B cell (primary cell): Measurements from ENCODE around the gene HDAC5. TPM values are rescaled to one million over a fixed set of nuclear protein-coding genes. Genes with fewer than 3 reads are reported as not detected.

Source experiments
- ATAC-seq: fragments of 200-7000 bp; cut with Tn5 transposase; one replicate; pipeline ENCODE4 v1.10.0; 2021; ENCODE audit warnings: low read depth, mild to moderate bottlenecking, moderate number of reproducible peaks, moderate library complexity
- CTCF ChIA-PET: fragments of 350-600 bp; sonication (Branson Sonifier 250); formaldehyde crosslinking; loops from one replicate; lab custom pipeline; 2021; ENCODE audit warnings: antibody characterized with exemption, inconsistent platforms; lab: Charles Lee
- POLR2A ChIA-PET: fragments of 350-600 bp; sonication (Branson Sonifier 250); formaldehyde crosslinking; loops from one replicate; lab custom pipeline; 2021; ENCODE audit warnings: antibody characterized with exemption; lab: Charles Lee
- DNase-seq: peaks from one replicate; pipeline ENCODE4 v3.0.0; 2013
- H2AFZ ChIP-seq: 2 replicates; pipeline ENCODE4 v1.6.1; 2012; ENCODE audit warnings: mild to moderate bottlenecking, low read depth, low read length; ENCODE audit not compliant: insufficient read depth, poor library complexity, severe bottlenecking
- H3K27ac ChIP-seq, 2 donors: 1 replicate in 1 of 2; 2 replicates in 1 of 2; pipeline ENCODE4 v1.5.1; 2012 to 2013; ENCODE audit warnings: low read length in 2 of 2, mild to moderate bottlenecking in 2 of 2, moderate library complexity in 1 of 2
- H3K27me3 ChIP-seq, 4 experiments: fragments of 200-600 bp in 1 of 4; sonication (generic) in 1 of 4; replicated peaks in 1 of 4; 1 replicate in 2 of 4; 2 replicates in 2 of 4; pipeline versions ENCODE4 v1.6.1 to v1.7.0; 2013 to 2016; ENCODE audit warnings: low read length in 3 of 4, mild to moderate bottlenecking in 2 of 4, mixed read lengths in 1 of 4, moderate library complexity in 1 of 4; ENCODE audit not compliant: insufficient read depth in 4 of 4, control insufficient read depth in 3 of 4; ENCODE audit errors: control extremely low read depth in 1 of 4
- H3K36me3 ChIP-seq, 2 experiments: replicated peaks in 1 of 2; 1 replicate in 1 of 2; 2 replicates in 1 of 2; pipeline versions ENCODE4 v1.6.1 to v1.7.1; 2013; ENCODE audit warnings: low read length in 1 of 2; ENCODE audit not compliant: insufficient read depth in 2 of 2, control insufficient read depth in 1 of 2; ENCODE audit errors: control extremely low read depth in 1 of 2, extremely low read depth in 1 of 2
- H3K4me1 ChIP-seq, 2 donors: fragments of 200-600 bp in 1 of 2; sonication (generic) in 1 of 2; 1 replicate in 1 of 2; 2 replicates in 1 of 2; pipeline versions ENCODE4 v1.5.1 to v1.6.1; 2013 to 2017; ENCODE audit warnings: low read length in 2 of 2; ENCODE audit not compliant: control insufficient read depth in 2 of 2, insufficient read depth in 2 of 2
- H3K4me2 ChIP-seq: replicated peaks from 2 replicates; pipeline ENCODE3; 2012; ENCODE audit warnings: mild to moderate bottlenecking, low read depth, low read length; ENCODE audit not compliant: poor library complexity, severe bottlenecking
- H3K4me3 ChIP-seq, 5 experiments: fragments of 200-600 bp in 1 of 5; sonication (generic) in 1 of 5; 1 replicate in 3 of 5; 2 replicates in 2 of 5; pipeline versions ENCODE4 v1.5.1 to v1.7.0; 2011 to 2016; ENCODE audit warnings: low read length in 4 of 5, mild to moderate bottlenecking in 4 of 5, low read depth in 2 of 5, control low read depth in 1 of 5, moderate library complexity in 1 of 5; ENCODE audit not compliant: insufficient read depth in 1 of 5; ENCODE audit errors: control extremely low read depth in 1 of 5, extremely low read depth in 1 of 5
- H3K79me2 ChIP-seq: fragments of 200-600 bp; sonication (generic); one replicate; pipeline ENCODE4 v1.6.0; 2016; ENCODE audit warnings: low read length; ENCODE audit not compliant: control insufficient read depth, insufficient read depth
- H3K9ac ChIP-seq: fragments of 200-600 bp; sonication (generic); 2 replicates; pipeline ENCODE4 v1.6.1; 2017; ENCODE audit warnings: mild to moderate bottlenecking, low read length, moderate library complexity
- H3K9me3 ChIP-seq, 3 donors: one replicate each; pipeline versions ENCODE4 v1.6.1 to v1.7.1; 2013; ENCODE audit warnings: low read length in 2 of 3; ENCODE audit not compliant: control insufficient read depth in 2 of 3, insufficient read depth in 1 of 3; ENCODE audit errors: control extremely low read depth in 1 of 3
- H4K20me1 ChIP-seq: 2 replicates; pipeline ENCODE4 v1.6.0; 2012; ENCODE audit warnings: mild to moderate bottlenecking, low read length; ENCODE audit not compliant: insufficient read depth, control insufficient read depth, poor library complexity, severe bottlenecking
- H3K27ac Mint-ChIP-seq: one replicate; pipeline ENCODE4 v1.8.0; 2021; ENCODE audit warnings: mixed read lengths
- H3K27me3 Mint-ChIP-seq: one replicate; pipeline ENCODE4 v1.8.0; 2021; ENCODE audit warnings: mixed read lengths
- H3K4me1 Mint-ChIP-seq: one replicate; pipeline ENCODE4 v1.8.0; 2021; ENCODE audit warnings: mixed read lengths
- H3K4me3 Mint-ChIP-seq: one replicate; pipeline ENCODE4 v1.8.0; 2021; ENCODE audit warnings: mixed read lengths
- H3K9me3 Mint-ChIP-seq: one replicate; pipeline ENCODE4 v1.8.0; 2022; ENCODE audit warnings: mixed read lengths; ENCODE audit not compliant: insufficient read depth
- CTCF ChIP-seq: fragments of 200-600 bp; IDR thresholded peaks from one replicate; pipeline ENCODE4 v1.8.0; 2022; ENCODE audit warnings: antibody characterized with exemption, mild to moderate bottlenecking
- EZH2 ChIP-seq: IDR thresholded peaks from 2 replicates; pipeline ENCODE4 v1.6.1; 2012; ENCODE audit warnings: borderline replicate concordance, low read depth, mild to moderate bottlenecking, moderate library complexity, low read length; ENCODE audit not compliant: insufficient read depth, poor library complexity, severe bottlenecking
- WGBS: methylation state at CpG from one replicate; pipeline ENCODE4 v1.1.5; 2013; ENCODE audit warnings: missing lambda C conversion rate; ENCODE audit not compliant: insufficient coverage; 5-methylcytosine and 5-hydroxymethylcytosine counted together
- intact Hi-C: fragments of 100-400 bp; cut with micrococcal nuclease; formaldehyde crosslinking; loops from one replicate; pipeline ENCODE4 v1.10.0; 2022
- polyA plus RNA-seq: library from polyadenylated mRNA; depleted of rRNA; stranded (reverse); fragments of >200 nt; gene quantifications from 2 replicates; pipeline ENCODE4 v1.2.3, GENCODE V29; 2012
- total RNA-seq, 2 donors: library from RNA; stranded (reverse); fragments of 120-200 nt in 1 of 2; gene quantifications; 1 replicate in 1 of 2; 2 replicates in 1 of 2; pipeline versions ENCODE4 v1.2.3 to v1.2.4, GENCODE V29; 2013 to 2022

HDAC5 gene
- total and polyA plus RNA-seq, 2 donors (not counting 1 experiment from before 2014, with no cell fraction given) = 99.8 to 104 TPM

- Histone ChIP-seq H3K4me1 (peaks cover 32 to 43% of the 10 kb centered on the region in 2 donors), H3K4me2 (no peak overlapping the region), H3K36me3 (peaks cover 7 to 39% of the 10 kb centered on the region in 2 experiments), H3K9me3 (no peaks in the 10 kb centered on the region), H3K79me2 (peaks cover 95% of the 10 kb centered on the region), H3K27me3 (no peaks in the 10 kb centered on the region), H3K4me3 (no peak overlapping the region), H4K20me1 (peaks cover 99% of the 10 kb centered on the region), H3K27ac (no peak overlapping the region), H2AFZ (no peak overlapping the region), H3K9ac (no peak overlapping the region)
- Mint-ChIP-seq H3K4me1 (peaks cover 55% of the 10 kb centered on the region), H3K4me3 (no peak overlapping the region), H3K9me3 (no peaks in the 10 kb centered on the region), H3K27me3 (no peaks in the 10 kb centered on the region), H3K27ac (no peak overlapping the region)
- TF ChIP-seq EZH2 = no peak
- no peak for TF ChIP-seq CTCF
- POLR2A ChIA-PET = interaction anchor here (1.0 kb wide), 1 partner anchor 9 kb away, joined by 3 read pairs; the partner anchor contains the start of gene HDAC5
- no peak for DNase-seq
- no peak for ATAC-seq
- CTCF ChIA-PET = interaction anchor here (0.6 to 0.7 kb wide), 2 partner anchors 9 to 70 kb away, joined by 3 read pairs; no protein-coding TSS in a partner anchor
- intact Hi-C loops = no loop called here
- 91% methylated on average over 6 of the region's 9 CpGs for WGBS
Observed at GRCh38 chr17:44113868-44114840, 9.3 kb downstream of the HDAC5 start.

GRCh38 chr17:44113382-44113781, 10.1 kb downstream of the HDAC5 start:
- Mint-ChIP-seq H3K27me3 (no peaks in the 10 kb centered on the region), H3K4me3 (no peak overlapping the region), H3K9me3 (no peaks in the 10 kb centered on the region), H3K4me1 (peaks cover 49% of the 10 kb centered on the region), H3K27ac (no peak overlapping the region)
- H3K79me2 ChIP-seq = peaks cover 95% of the 10 kb centered on the region
- intact Hi-C loops = no loop called here
- peaks cover 32 to 43% of the 10 kb centered on the region in 2 donors for H3K4me1 ChIP-seq
- ChIA-PET POLR2A (no interaction called here), CTCF (no interaction called here)
- H3K4me3 ChIP-seq = no peak overlapping the region
- ATAC-seq (no peak), DNase-seq (no peak)
- H3K9me3 ChIP-seq = no peaks in the 10 kb centered on the region
- H3K4me2 ChIP-seq = peak overlapping the region; percentile 8
- H4K20me1 ChIP-seq = peaks cover 100% of the 10 kb centered on the region
- TF ChIP-seq CTCF (no peak), EZH2 (no peak)
- H3K27me3 ChIP-seq = no peaks in the 10 kb centered on the region
- H3K9ac ChIP-seq = no peak overlapping the region
- H3K27ac ChIP-seq = no peak overlapping the region
- peaks cover 7 to 41% of the 10 kb centered on the region in 2 experiments for H3K36me3 ChIP-seq
- WGBS = 100% methylated on average over 1 of the region's 1 CpG
- H2AFZ ChIP-seq = no peak overlapping the region
